GM10248 (cell line): ENCODE measurements around the gene CD36.

Source experiments
- CTCF ChIA-PET: fragments of 300-600 bp; sonication (Branson Sonifier 250); formaldehyde crosslinking; extraction: SDS; loops from one replicate; lab custom pipeline; 2021; ENCODE audit warnings: antibody characterized with exemption; lab: Yijun Ruan, JAX
- POLR2A ChIA-PET: fragments of 350-650 bp; sonication (Branson Sonifier 250); formaldehyde crosslinking; extraction: SDS; loops from one replicate; lab custom pipeline; 2020; ENCODE audit warnings: antibody characterized with exemption; lab: Yijun Ruan, JAX
- DNase-seq: peaks from one replicate; pipeline ENCODE4 v3.0.0; 2012; ENCODE audit errors: extremely low spot score
- CTCF ChIP-seq: IDR thresholded peaks from 2 replicates; pipeline ENCODE4 v1.5.1; 2012; ENCODE audit warnings: mild to moderate bottlenecking, low read depth; ENCODE audit errors: extremely low read depth, missing control alignments, control extremely low read depth

The CD36 gene

GRCh38 chr7:80609751-80610150, 28.7 kb upstream of the CD36 start:
- ChIA-PET CTCF (interaction anchor here (1.2 to 1.9 kb wide), 2 partner anchors 9 to 11 kb away, joined by 4 to 7 read pairs; no protein-coding TSS in a partner anchor), POLR2A (no interaction called here)
- TF ChIP-seq CTCF: no peak
- DNase-seq: no peak

DNA sequence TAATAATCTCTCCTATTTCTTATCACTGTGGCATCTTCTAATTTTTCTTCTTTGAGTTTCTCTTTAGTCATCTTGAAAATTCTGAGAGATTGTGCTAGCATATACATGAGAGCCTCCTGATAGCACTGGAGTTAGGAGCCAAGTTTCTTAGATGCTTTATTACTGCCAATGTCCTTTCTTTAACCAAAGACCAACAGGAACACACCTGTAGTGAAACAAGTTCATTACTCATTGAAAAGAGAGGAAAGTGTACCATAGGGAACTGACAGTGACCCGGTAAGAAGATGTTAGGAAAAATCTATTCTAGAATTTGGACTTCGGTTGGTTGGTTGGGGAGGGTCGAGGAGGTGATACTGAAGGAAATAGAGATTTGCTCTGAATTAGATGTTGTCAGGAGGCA, 27.1 kb upstream of the CD36 start:
- TF ChIP-seq CTCF: no peak
- DNase-seq: no peak
- ChIA-PET POLR2A (no interaction called here), CTCF (no interaction called here)

DNA sequence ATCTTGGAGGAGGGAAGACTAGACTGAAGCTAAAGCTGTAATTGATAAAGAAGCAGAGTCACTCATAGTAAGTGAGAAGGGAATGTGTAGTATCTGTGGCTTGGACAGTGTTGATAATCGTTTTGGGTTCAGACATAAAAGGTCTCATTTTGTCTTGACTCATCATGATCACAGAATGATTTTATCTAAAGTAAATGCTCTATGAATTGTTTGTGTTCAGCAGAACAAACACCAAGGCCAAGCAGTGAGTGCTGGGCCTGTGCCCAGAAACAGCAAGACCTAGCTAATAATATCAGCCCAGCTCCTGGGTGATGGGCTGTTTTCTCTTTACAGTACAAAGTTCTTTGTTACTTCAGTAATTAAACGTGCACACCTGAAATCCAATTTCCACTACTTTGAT, 26.7 kb upstream of the CD36 start:
- ChIA-PET POLR2A (no interaction called here), CTCF (no interaction called here)
- DNase-seq: no peak
- no peak for TF ChIP-seq CTCF

DNA sequence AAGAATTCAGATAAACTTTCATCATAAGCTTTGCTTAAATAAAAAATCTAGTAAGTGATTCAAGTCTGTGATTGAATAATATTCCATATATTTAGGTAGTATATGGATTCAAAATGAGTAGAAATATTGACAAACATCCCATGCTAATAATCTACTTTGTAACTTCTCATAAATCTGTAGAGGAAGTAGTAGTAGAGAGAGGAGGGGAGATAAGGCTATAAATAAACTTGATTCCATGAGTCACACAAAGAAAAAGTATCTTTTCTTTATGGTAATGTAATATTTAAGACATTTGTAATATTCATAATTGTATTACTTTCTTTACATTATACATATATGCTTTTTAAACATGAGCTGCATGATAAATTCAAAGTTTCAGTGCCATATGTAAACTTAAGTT, 25.6 kb upstream of the CD36 start:
- ChIA-PET CTCF (interaction anchor here (0.7 kb wide), 1 partner anchor 16 kb away, joined by 3 read pairs; no protein-coding TSS in a partner anchor), POLR2A (no interaction called here)
- DNase-seq: no peak
- no peak for TF ChIP-seq CTCF

- no peak for DNase-seq
- CTCF ChIA-PET: no interaction called here
- no peak for TF ChIP-seq CTCF
- POLR2A ChIA-PET: no interaction called here
Measured at GRCh38 chr7:80613519-80613918, 24.9 kb upstream of the CD36 start.

GRCh38 chr7:80614851-80615271, 23.6 kb upstream of the CD36 start:
- no peak for TF ChIP-seq CTCF
- DNase-seq: no peak
- ChIA-PET POLR2A (no interaction called here), CTCF (no interaction called here)
